Dendritic cell treated with granulocyte-macrophage colony-stimulating factor and Interleukin-4, amounts not matched to agents 40 ng/mL and 50 ng/mL, for 4 days (primary cell): ENCODE results near the gene TRAPPC5.

Experiments used
- H3K27ac Mint-ChIP-seq: one replicate; pipeline ENCODE4 v1.8.0; 2022; ENCODE audit warnings: mild to moderate bottlenecking, mixed read lengths
- H3K27me3 Mint-ChIP-seq: one replicate; pipeline ENCODE4 v1.8.0; 2022; ENCODE audit warnings: mild to moderate bottlenecking, mixed read lengths
- H3K36me3 Mint-ChIP-seq: one replicate; pipeline ENCODE4 v1.8.0; 2022; ENCODE audit warnings: low read depth, mixed read lengths
- H3K4me1 Mint-ChIP-seq: one replicate; pipeline ENCODE4 v1.8.0; 2022; ENCODE audit warnings: low read depth, mixed read lengths
- H3K4me3 Mint-ChIP-seq: one replicate; pipeline ENCODE4 v1.8.0; 2022; ENCODE audit warnings: mild to moderate bottlenecking, moderate library complexity, mixed read lengths
- H3K9me3 Mint-ChIP-seq: one replicate; pipeline ENCODE4 v1.8.0; 2022; ENCODE audit warnings: mixed read lengths
- intact Hi-C: fragments of 100-400 bp; cut with micrococcal nuclease; formaldehyde crosslinking; loops from one replicate; pipeline ENCODE4 v1.15.0; 2022

The TRAPPC5 gene

DNA sequence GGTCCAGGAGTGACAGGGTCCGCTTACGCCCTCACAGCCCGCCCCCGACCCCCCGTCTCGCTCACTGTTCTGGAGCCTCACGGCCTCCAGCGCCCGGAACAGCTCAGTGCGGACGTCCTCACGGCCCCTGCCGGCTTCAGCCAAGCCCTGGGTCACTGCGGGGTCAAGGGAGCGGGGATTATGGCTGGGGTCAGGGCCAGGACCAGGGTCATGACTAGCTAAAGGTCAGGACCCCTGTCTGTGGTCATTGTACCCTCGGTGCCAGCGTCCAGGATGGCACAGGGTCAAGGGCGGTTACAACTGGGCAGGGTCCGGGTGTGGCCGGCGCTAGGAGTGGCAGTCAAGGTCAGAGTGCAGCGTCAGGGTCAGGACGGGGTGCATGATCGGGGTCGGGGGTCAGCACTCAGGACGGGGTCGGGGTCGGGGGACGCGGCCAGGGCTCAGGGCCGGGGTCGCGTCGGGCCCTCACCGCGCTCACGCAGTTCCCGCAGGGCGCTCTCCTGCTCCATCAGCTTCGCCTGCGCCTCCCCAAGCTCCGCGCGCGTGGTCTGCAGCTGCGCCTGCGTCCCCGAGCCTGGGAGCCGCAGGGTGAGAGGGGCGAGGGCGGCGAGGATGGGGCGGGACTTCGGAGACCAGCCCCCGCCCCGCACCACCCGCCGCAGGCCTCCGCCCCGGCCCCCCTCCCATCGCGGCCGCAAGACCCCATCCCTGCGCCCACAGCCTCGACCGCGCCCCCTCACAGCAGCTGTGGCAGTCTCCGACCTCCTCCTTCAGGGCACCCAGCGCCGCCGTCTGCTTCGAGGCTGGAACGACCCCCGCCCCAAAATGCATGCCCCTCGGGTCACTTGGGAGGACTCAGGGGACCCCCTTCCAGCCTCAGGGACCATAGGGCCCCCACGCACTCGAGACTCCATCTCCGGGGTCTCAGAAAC, 49.9 kb downstream of the TRAPPC5 start:
- H3K4me3 Mint-ChIP-seq: peak overlapping the region; percentile 78
- no peaks in the 10 kb centered on the region for H3K9me3 Mint-ChIP-seq
- H3K36me3 Mint-ChIP-seq: peaks cover 64% of the 10 kb centered on the region
- H3K27ac Mint-ChIP-seq: peak overlapping the region; percentile 90
- H3K27me3 Mint-ChIP-seq: no peaks in the 10 kb centered on the region
- intact Hi-C loops: loop anchor here (5.0 kb wide), 1 partner anchor 33 kb away; no protein-coding TSS in a partner anchor
- H3K4me1 Mint-ChIP-seq: peaks cover 86% of the 10 kb centered on the region

DNA sequence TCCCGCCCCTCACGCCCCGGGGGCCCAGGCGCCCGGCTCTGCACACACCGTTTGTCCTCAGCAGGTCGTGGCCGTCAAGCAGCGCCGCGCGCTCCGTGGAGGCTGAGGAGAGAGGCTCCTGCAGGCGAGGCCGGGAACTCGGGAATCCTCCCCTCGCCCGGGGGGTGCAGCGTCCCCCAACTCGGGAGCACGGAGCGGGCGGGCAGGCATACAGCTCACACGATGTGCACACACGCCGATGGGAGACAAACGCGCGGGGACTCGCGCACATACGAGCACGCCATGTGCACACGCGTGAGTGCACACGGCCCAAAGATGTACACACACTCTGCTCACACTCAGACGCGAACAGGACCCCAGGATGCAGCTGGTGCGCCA, 50.6 kb downstream of the TRAPPC5 start:
- Mint-ChIP-seq H3K4me1 (peaks cover 88% of the 10 kb centered on the region), H3K27ac (peak overlapping the region; percentile 90), H3K36me3 (peaks cover 65% of the 10 kb centered on the region), H3K27me3 (no peaks in the 10 kb centered on the region), H3K4me3 (peak overlapping the region; percentile 78), H3K9me3 (no peaks in the 10 kb centered on the region)
- intact Hi-C loops: loop anchor here (5.0 kb wide), 1 partner anchor 34 kb away; no protein-coding TSS in a partner anchor

DNA sequence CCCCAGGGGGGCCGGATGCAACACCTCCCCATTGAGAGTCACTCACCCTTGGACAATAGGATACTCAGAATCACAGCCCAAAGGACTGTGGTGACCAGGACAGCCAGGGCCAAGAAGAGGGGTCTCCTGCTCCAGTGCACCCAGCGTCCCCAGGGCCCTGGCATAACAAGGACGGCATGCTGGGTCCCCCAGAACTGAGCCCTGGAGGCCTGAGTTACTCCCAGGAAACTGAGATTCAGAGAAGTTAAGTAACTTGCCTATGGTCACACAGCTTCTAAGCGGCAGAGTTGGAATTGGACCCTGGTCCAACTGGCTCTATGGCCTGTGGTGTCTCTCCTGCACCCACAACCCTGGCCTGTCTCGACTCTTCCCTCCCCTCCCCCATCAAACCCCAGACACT, 51.0 kb downstream of the TRAPPC5 start:
- H3K4me3 Mint-ChIP-seq: peak overlapping the region; percentile 78
- H3K36me3 Mint-ChIP-seq: peaks cover 65% of the 10 kb centered on the region
- peak overlapping the region; percentile 90 for H3K27ac Mint-ChIP-seq
- H3K4me1 Mint-ChIP-seq: peaks cover 88% of the 10 kb centered on the region
- no peaks in the 10 kb centered on the region for H3K27me3 Mint-ChIP-seq
- intact Hi-C loops: loop anchor here (5.0 kb wide), 1 partner anchor 34 kb away; no protein-coding TSS in a partner anchor
- H3K9me3 Mint-ChIP-seq: no peaks in the 10 kb centered on the region

DNA sequence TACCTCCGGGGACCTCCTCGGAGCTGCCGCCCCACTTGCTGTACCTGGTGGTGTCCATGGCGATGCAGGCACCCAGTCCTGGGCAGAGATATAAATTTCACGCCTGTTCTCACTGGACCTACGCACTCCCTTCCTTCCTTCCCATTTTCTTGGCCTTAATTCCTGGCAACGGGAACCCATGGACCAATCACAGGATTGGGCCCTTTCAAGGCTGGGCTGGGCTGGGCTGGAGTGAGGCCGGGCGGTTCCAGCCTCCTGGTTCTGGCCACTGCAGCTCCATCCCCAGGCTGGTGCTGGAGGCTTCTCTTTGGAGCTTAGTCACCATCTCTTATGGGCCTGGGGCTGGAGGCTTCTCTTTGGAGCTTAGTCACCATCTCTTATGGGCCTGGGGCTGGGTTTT, 51.4 kb downstream of the TRAPPC5 start, which contains the start of gene CLEC4G:
Gene CLEC4G (minus strand): TSS at position 66 of the 400 bp plus-strand sequence. CDS start 8 bp downstream, at position 58.
- no peaks in the 10 kb centered on the region for H3K27me3 Mint-ChIP-seq
- H3K9me3 Mint-ChIP-seq: no peaks in the 10 kb centered on the region
- peak within 1 kb of the TSS; percentile 78 for H3K4me3 Mint-ChIP-seq
- peak within 1 kb of the TSS; percentile 90 for H3K27ac Mint-ChIP-seq
- H3K4me1 Mint-ChIP-seq: peaks cover 91% of the 10 kb centered on the region
- intact Hi-C loops: loop anchor here (5.0 kb wide), 1 partner anchor 35 kb away; no protein-coding TSS in a partner anchor
- peaks cover 63% of the 10 kb centered on the region for H3K36me3 Mint-ChIP-seq

DNA sequence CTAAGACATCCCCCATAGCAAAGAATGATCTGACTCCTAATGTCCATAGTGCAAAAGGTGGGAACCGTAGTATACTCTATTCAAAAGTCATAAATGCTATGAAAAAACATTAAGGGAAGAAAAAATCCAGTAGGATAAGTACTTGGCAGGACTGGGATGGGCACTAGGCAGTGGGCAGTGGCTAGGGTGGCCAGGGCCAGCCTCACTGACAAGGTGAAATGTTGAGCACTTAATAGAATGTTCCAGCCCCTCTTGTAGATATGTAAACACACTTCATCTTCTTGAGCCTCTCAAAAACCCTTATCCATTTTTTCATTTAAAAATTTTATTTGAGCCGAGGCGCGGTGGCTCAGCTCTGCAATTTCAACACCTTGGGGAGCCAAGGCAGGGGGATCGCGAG, 52.7 kb downstream of the TRAPPC5 start:
- Mint-ChIP-seq H3K4me1 (peaks cover 91% of the 10 kb centered on the region), H3K27ac (peak overlapping the region; percentile 87), H3K4me3 (peak overlapping the region; percentile 20), H3K27me3 (no peaks in the 10 kb centered on the region), H3K9me3 (no peaks in the 10 kb centered on the region), H3K36me3 (peaks cover 60% of the 10 kb centered on the region)
- intact Hi-C loops: loop anchor here (5.0 kb wide), 1 partner anchor 36 kb away; no protein-coding TSS in a partner anchor

GRCh38 chr19:7734220-7735203, 53.9 kb downstream of the TRAPPC5 start:
- H3K4me3 Mint-ChIP-seq: peak overlapping the region; percentile 52
- H3K27ac Mint-ChIP-seq: peak overlapping the region; percentile 87
- peaks cover 91% of the 10 kb centered on the region for H3K4me1 Mint-ChIP-seq
- H3K27me3 Mint-ChIP-seq: no peaks in the 10 kb centered on the region
- H3K36me3 Mint-ChIP-seq: peaks cover 60% of the 10 kb centered on the region
- no peaks in the 10 kb centered on the region for H3K9me3 Mint-ChIP-seq
- intact Hi-C loops: loop anchor here (5.0 kb wide), 1 partner anchor 37 kb away; no protein-coding TSS in a partner anchor

GRCh38 chr19:7736148-7736547, 55.5 kb downstream of the TRAPPC5 start:
- H3K4me1 Mint-ChIP-seq: peaks cover 93% of the 10 kb centered on the region
- no peak overlapping the region for H3K4me3 Mint-ChIP-seq
- peak overlapping the region; percentile 87 for H3K27ac Mint-ChIP-seq
- H3K27me3 Mint-ChIP-seq: no peaks in the 10 kb centered on the region
- no peaks in the 10 kb centered on the region for H3K9me3 Mint-ChIP-seq
- peaks cover 67% of the 10 kb centered on the region for H3K36me3 Mint-ChIP-seq
- intact Hi-C loops: no loop called here

DNA sequence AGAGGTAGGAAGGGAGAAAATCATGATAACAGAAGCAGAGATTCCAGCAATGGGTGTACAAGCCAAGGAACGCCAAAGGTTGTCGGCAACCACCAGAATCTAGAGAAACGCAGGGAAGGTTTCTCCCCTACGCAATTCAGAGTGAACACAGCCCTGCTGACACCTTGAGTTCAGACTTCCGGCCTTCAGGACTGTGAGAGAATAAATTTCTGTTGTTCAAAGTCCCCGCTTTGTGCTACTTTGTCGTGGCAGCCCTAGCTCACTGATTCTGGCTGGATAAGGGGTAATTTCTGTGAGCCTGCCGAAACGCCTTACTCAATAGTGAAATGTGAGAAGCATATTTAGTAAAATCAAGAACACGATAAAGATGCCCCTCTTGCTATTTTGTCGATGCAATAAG, 56.6 kb downstream of the TRAPPC5 start:
- intact Hi-C loops: no loop called here
- H3K9me3 Mint-ChIP-seq: no peaks in the 10 kb centered on the region
- no peaks in the 10 kb centered on the region for H3K27me3 Mint-ChIP-seq
- H3K36me3 Mint-ChIP-seq: peaks cover 69% of the 10 kb centered on the region
- H3K4me3 Mint-ChIP-seq: no peak overlapping the region
- peaks cover 91% of the 10 kb centered on the region for H3K4me1 Mint-ChIP-seq
- peak overlapping the region; percentile 87 for H3K27ac Mint-ChIP-seq
